Loucy (cell line): ENCODE data around the gene NAB1.

Source experiments
- H2AFZ ChIP-seq: fragments of 200-600 bp; sonication (generic); 2 replicates; pipeline ENCODE4 v1.6.0; 2016; ENCODE audit warnings: antibody characterized with exemption, mild to moderate bottlenecking, low read length, moderate library complexity
- H3F3A ChIP-seq: fragments of 200-600 bp; 2 replicates; pipeline ENCODE4 v1.6.0; 2016; ENCODE audit warnings: antibody characterized with exemption, low read depth, mild to moderate bottlenecking
- H3K27me3 ChIP-seq: fragments of 200-600 bp; sonication (generic); 2 replicates; pipeline ENCODE4 v1.6.1; 2014; ENCODE audit warnings: low read length, mild to moderate bottlenecking; ENCODE audit not compliant: insufficient read depth, poor library complexity, severe bottlenecking
- H3K36me3 ChIP-seq: fragments of 200-600 bp; sonication (generic); 2 replicates; pipeline ENCODE4 v1.6.1; 2016; ENCODE audit warnings: low read length; ENCODE audit not compliant: insufficient read depth
- H3K4me1 ChIP-seq: fragments of 200-600 bp; sonication (generic); 2 replicates; pipeline ENCODE4 v1.5.1; 2014; ENCODE audit warnings: low read length, mild to moderate bottlenecking; ENCODE audit not compliant: insufficient read depth, poor library complexity, severe bottlenecking
- H3K4me2 ChIP-seq: fragments of 200-600 bp; sonication (generic); 2 replicates; pipeline ENCODE4 v1.6.0; 2014; ENCODE audit warnings: antibody characterized with exemption, low read length, low read depth, mild to moderate bottlenecking; ENCODE audit not compliant: poor library complexity, severe bottlenecking
- H3K4me3 ChIP-seq: fragments of 200-600 bp; sonication (generic); 2 replicates; pipeline ENCODE4 v1.5.1; 2014; ENCODE audit warnings: low read length, mild to moderate bottlenecking, mixed read lengths; ENCODE audit not compliant: poor library complexity, severe bottlenecking
- H3K79me2 ChIP-seq: fragments of 200-600 bp; sonication (generic); 2 replicates; pipeline ENCODE4 v1.6.1; 2014; ENCODE audit warnings: low read length; ENCODE audit not compliant: insufficient read depth
- H3K9ac ChIP-seq: fragments of 200-600 bp; sonication (generic); 2 replicates; pipeline ENCODE4 v1.6.0; 2014; ENCODE audit warnings: mild to moderate bottlenecking, low read depth, low read length, moderate library complexity; ENCODE audit not compliant: poor library complexity, severe bottlenecking
- H3K9me2 ChIP-seq: fragments of 200-600 bp; sonication (generic); replicated peaks from 2 replicates; pipeline ENCODE4 v1.6.1; 2016; ENCODE audit warnings: low read depth, low read length, mixed read lengths
- H3K9me3 ChIP-seq: fragments of 200-600 bp; sonication (generic); 2 replicates; pipeline ENCODE4 v1.6.1; 2014; ENCODE audit warnings: mild to moderate bottlenecking, antibody characterized with exemption, low read length, low read depth; ENCODE audit not compliant: insufficient read depth
- H4K20me1 ChIP-seq: fragments of 200-600 bp; sonication (generic); 2 replicates; pipeline ENCODE4 v1.6.0; 2014; ENCODE audit warnings: antibody characterized with exemption, low read length, mild to moderate bottlenecking; ENCODE audit not compliant: insufficient read depth, poor library complexity, severe bottlenecking
- CTCF ChIP-seq: fragments of 200-600 bp; sonication (generic); conservative IDR thresholded peaks from 2 replicates; pipeline ENCODE4 v1.5.1; 2014; ENCODE audit warnings: mild to moderate bottlenecking, antibody characterized with exemption, low read length
- EZH2phosphoT487 ChIP-seq: fragments of 200-600 bp; IDR thresholded peaks from 2 replicates; pipeline ENCODE4 v1.6.1; 2018; ENCODE audit warnings: antibody characterized with exemption, mild to moderate bottlenecking, moderate library complexity, borderline replicate concordance

The NAB1 gene

GRCh38 chr2:190722061-190722759 is 73.3 kb downstream of the NAB1 start:
- no peaks in the 10 kb centered on the region for H3K36me3 ChIP-seq
- no peak overlapping the region for H3K4me2 ChIP-seq
- no peaks in the 10 kb centered on the region for H3K27me3 ChIP-seq
- H4K20me1 ChIP-seq: no peaks in the 10 kb centered on the region
- H2AFZ ChIP-seq: no peak overlapping the region
- no peaks in the 10 kb centered on the region for H3K9me2 ChIP-seq
- no peak overlapping the region for H3K4me3 ChIP-seq
- no peaks in the 10 kb centered on the region for H3K79me2 ChIP-seq
- peaks cover 20% of the 10 kb centered on the region for H3K4me1 ChIP-seq
- H3K9me3 ChIP-seq: no peaks in the 10 kb centered on the region
- no peaks in the 10 kb centered on the region for H3F3A ChIP-seq
- H3K9ac ChIP-seq: no peak overlapping the region
- TF ChIP-seq CTCF: no peak
- no peak for TF ChIP-seq EZH2phosphoT487

- Histone ChIP-seq H2AFZ (no peak overlapping the region), H3F3A (no peaks in the 10 kb centered on the region), H3K4me2 (no peak overlapping the region), H3K36me3 (no peaks in the 10 kb centered on the region), H3K4me3 (no peak overlapping the region), H4K20me1 (no peaks in the 10 kb centered on the region), H3K27me3 (no peaks in the 10 kb centered on the region), H3K79me2 (no peaks in the 10 kb centered on the region), H3K9me3 (no peaks in the 10 kb centered on the region), H3K4me1 (peaks cover 13% of the 10 kb centered on the region), H3K9ac (no peak overlapping the region), H3K9me2 (no peaks in the 10 kb centered on the region)
- TF ChIP-seq CTCF: no peak
- TF ChIP-seq EZH2phosphoT487: no peak
These were observed 74.0 kb downstream of the NAB1 start for GRCh38 chr2:190722835-190723234.

GRCh38 chr2:190723397-190724090 is 74.7 kb downstream of the NAB1 start:
- Histone ChIP-seq H3K36me3 (no peaks in the 10 kb centered on the region), H3K79me2 (no peaks in the 10 kb centered on the region), H3K9me3 (no peaks in the 10 kb centered on the region), H3K9me2 (no peaks in the 10 kb centered on the region), H2AFZ (no peak overlapping the region), H3K4me2 (no peak overlapping the region), H3K27me3 (no peaks in the 10 kb centered on the region), H4K20me1 (no peaks in the 10 kb centered on the region), H3K4me1 (peaks cover 6% of the 10 kb centered on the region), H3K4me3 (no peak overlapping the region), H3F3A (no peaks in the 10 kb centered on the region), H3K9ac (no peak overlapping the region)
- TF ChIP-seq EZH2phosphoT487 (no peak), CTCF (no peak)
